SK-N-SH (cell line): ENCODE results near the gene FTO.

ENCODE experiments used
- CTCF ChIP-seq: fragments of 200-600 bp; sonication (generic); IDR thresholded peaks from 2 replicates; pipeline ENCODE4 v1.6.1; 2017; ENCODE audit warnings: antibody characterized with exemption, mild to moderate bottlenecking, moderate library complexity
- EP300 ChIP-seq, 2 experiments: IDR thresholded peaks; 2 replicates each; pipeline versions ENCODE4 v1.4.0 to v1.6.1; 2012; ENCODE audit warnings: borderline replicate concordance in 1 of 2, low read depth in 1 of 2, low read length in 1 of 2
- IRF3 ChIP-seq: fragments of 150-350 bp; IDR thresholded peaks from 2 replicates; pipeline ENCODE4 v1.6.1; 2016; ENCODE audit warnings: mild to moderate bottlenecking, low read depth, low read length
- NRF1 ChIP-seq: IDR thresholded peaks from 2 replicates; pipeline ENCODE4 v1.6.1; 2012; ENCODE audit warnings: low read depth, mild to moderate bottlenecking, low read length
- PBX3 ChIP-seq: IDR thresholded peaks from 2 replicates; pipeline ENCODE4; 2012
- POLR2AphosphoS5 ChIP-seq: IDR thresholded peaks from 2 replicates; pipeline ENCODE4 v1.6.1; 2012; ENCODE audit warnings: low read depth, low read length
- RAD21 ChIP-seq: IDR thresholded peaks from 2 replicates; pipeline ENCODE4 v1.6.1; 2012; ENCODE audit warnings: mild to moderate bottlenecking, low read length
- RCOR1 ChIP-seq: fragments of 150-350 bp; IDR thresholded peaks from 2 replicates; pipeline ENCODE4 v1.6.1; 2017; ENCODE audit warnings: antibody characterized with exemption, low read length
- REST ChIP-seq: IDR thresholded peaks from 2 replicates; pipeline ENCODE4 v1.6.1; 2012; ENCODE audit warnings: mild to moderate bottlenecking, low read depth, low read length, moderate library complexity
- RFX5 ChIP-seq: IDR thresholded peaks from 2 replicates; pipeline ENCODE4 v1.6.1; 2012; ENCODE audit warnings: mild to moderate bottlenecking, improper control_type of control experiment, low read length
- SMC3 ChIP-seq: IDR thresholded peaks from 2 replicates; pipeline ENCODE4 v1.6.1; 2012; ENCODE audit warnings: low read depth, low read length, improper control_type of control experiment
- TAF1 ChIP-seq: IDR thresholded peaks from 2 replicates; pipeline ENCODE4 v1.6.1; 2012; ENCODE audit warnings: low read depth, mild to moderate bottlenecking, low read length, moderate library complexity, borderline replicate concordance
- TEAD4 ChIP-seq: IDR thresholded peaks from 2 replicates; pipeline ENCODE4 v1.4.0; 2012; ENCODE audit warnings: mild to moderate bottlenecking, borderline replicate concordance; ENCODE audit not compliant: insufficient read depth

- TF ChIP-seq RAD21 (no peak), POLR2AphosphoS5 (no peak), CTCF (no peak), NRF1 (no peak), PBX3 (no peak), EP300 (IDR thresholded peaks at IDR 0.05; ENCODE audit: borderline replicate concordance in 1 of 2, low read depth in 1 of 2, low read length in 1 of 2) (no peak), TAF1 (no peak), TEAD4 (no peak), RFX5 (no peak), IRF3 (no peak), RCOR1 (no peak), SMC3 (no peak), REST (no peak)
Observed at GRCh38 chr16:53736297-53736696, 32.3 kb downstream of the FTO start.
